HepG2 (cell line): ENCODE data around the gene SLC4A9. TPM values are rescaled to one million over a fixed set of nuclear protein-coding genes. Genes with fewer than 3 reads are reported as not detected.

Experiments
- NFIB ChIP-seq: sonication (generic); formaldehyde crosslinking; IDR thresholded peaks from 2 replicates; pipeline ENCODE4 v1.9.0; 2021; ENCODE audit warnings: missing genetic modification reagents, mild to moderate bottlenecking, borderline replicate concordance
- NFKB2 ChIP-seq: sonication (generic); formaldehyde crosslinking; IDR thresholded peaks from 2 replicates; pipeline ENCODE4 v1.4.0; 2020; ENCODE audit warnings: missing genetic modification reagents, borderline replicate concordance
- NR1H2 ChIP-seq: sonication (generic); formaldehyde crosslinking; IDR thresholded peaks from 2 replicates; pipeline ENCODE4 v1.8.1; 2022; ENCODE audit warnings: low read depth, missing genetic modification reagents, borderline replicate concordance
- TFAP4 ChIP-seq: sonication (generic); IDR thresholded peaks from 2 replicates; pipeline ENCODE4 v1.6.1; 2016; ENCODE audit warnings: low read depth, borderline replicate concordance
- THAP11 ChIP-seq: IDR thresholded peaks from 2 replicates; pipeline ENCODE4 v1.6.1; 2016; ENCODE audit warnings: missing biosample characterization, missing genetic modification reagents
- ZNF138 ChIP-seq: sonication (generic); formaldehyde crosslinking; IDR thresholded peaks from 2 replicates; pipeline ENCODE4 v1.5.0; 2020; ENCODE audit warnings: mild to moderate bottlenecking, low read depth, missing genetic modification reagents
- ZNF225 ChIP-seq: sonication (generic); formaldehyde crosslinking; IDR thresholded peaks from 2 replicates; pipeline ENCODE4 v1.4.0; 2020; ENCODE audit warnings: mild to moderate bottlenecking, missing genetic modification reagents
- ZNF274 ChIP-seq: sonication (generic); formaldehyde crosslinking; IDR thresholded peaks from 2 replicates; pipeline ENCODE4 v1.5.1; 2020; ENCODE audit warnings: mild to moderate bottlenecking, missing genetic modification reagents
- ZNF335 ChIP-seq: sonication (generic); formaldehyde crosslinking; IDR thresholded peaks from 2 replicates; pipeline ENCODE4 v1.4.0; 2020; ENCODE audit warnings: missing genetic modification reagents
- ZNF354B ChIP-seq: sonication (generic); formaldehyde crosslinking; IDR thresholded peaks from 2 replicates; pipeline ENCODE4 v1.8.0; 2022; ENCODE audit warnings: mild to moderate bottlenecking, missing genetic modification reagents
- ZNF83 ChIP-seq: sonication (generic); formaldehyde crosslinking; IDR thresholded peaks from 2 replicates; pipeline ENCODE4 v1.4.0; 2020; ENCODE audit warnings: missing genetic modification reagents, mild to moderate bottlenecking, borderline replicate concordance
- ZSCAN25 ChIP-seq: sonication (generic); formaldehyde crosslinking; IDR thresholded peaks from 2 replicates; pipeline ENCODE4 v1.8.0; 2022; ENCODE audit warnings: mild to moderate bottlenecking, missing genetic modification reagents
- polyA plus RNA-seq, 8 experiments: library from polyadenylated mRNA; depleted of rRNA in 3 of 8; stranded (reverse) in 7 of 8; unstranded in 1 of 8; fragments of >200 nt; fragmentation: Illumina TruSeq in 4 of 8; extraction: Trizol in 4 of 8; gene quantifications; 2 replicates each; pipeline versions ENCODE4 v1.2.1 to v1.2.3, GENCODE V29; 2011 to 2016; ENCODE audit warnings: low read depth in 4 of 8, missing spikeins in 1 of 8, mixed read lengths in 1 of 8; ENCODE audit not compliant: insufficient read depth in 1 of 8
- total RNA-seq, 5 experiments: library from RNA; depleted of rRNA; stranded (reverse); fragments of >200 nt; fragmentation: Illumina TruSeq; extraction: Trizol; gene quantifications; 2 replicates each; pipeline ENCODE4 v1.2.3, GENCODE V29; 2016; ENCODE audit warnings: low read depth in 1 of 5
- TF ChIP-seq, protein P1 (sequence below): sonication (generic); formaldehyde crosslinking; IDR thresholded peaks from 2 replicates; pipeline ENCODE4 v1.4.0; 2020; ENCODE audit warnings: mild to moderate bottlenecking, missing genetic modification reagents
- TF ChIP-seq, protein P2 (sequence below): IDR thresholded peaks from 2 replicates; pipeline ENCODE4 v1.6.1; 2016; ENCODE audit warnings: control low read depth
- TF ChIP-seq, protein P3 (sequence below): sonication (generic); formaldehyde crosslinking; IDR thresholded peaks from 2 replicates; pipeline ENCODE4 v1.4.0; 2020; ENCODE audit warnings: low read depth, missing genetic modification reagents

SLC4A9 gene
- total and polyA plus RNA-seq, 2 of the 13 experiments (the other 11 are each of a cell fraction or from before 2014, with no cell fraction given) = not detected

DNA sequence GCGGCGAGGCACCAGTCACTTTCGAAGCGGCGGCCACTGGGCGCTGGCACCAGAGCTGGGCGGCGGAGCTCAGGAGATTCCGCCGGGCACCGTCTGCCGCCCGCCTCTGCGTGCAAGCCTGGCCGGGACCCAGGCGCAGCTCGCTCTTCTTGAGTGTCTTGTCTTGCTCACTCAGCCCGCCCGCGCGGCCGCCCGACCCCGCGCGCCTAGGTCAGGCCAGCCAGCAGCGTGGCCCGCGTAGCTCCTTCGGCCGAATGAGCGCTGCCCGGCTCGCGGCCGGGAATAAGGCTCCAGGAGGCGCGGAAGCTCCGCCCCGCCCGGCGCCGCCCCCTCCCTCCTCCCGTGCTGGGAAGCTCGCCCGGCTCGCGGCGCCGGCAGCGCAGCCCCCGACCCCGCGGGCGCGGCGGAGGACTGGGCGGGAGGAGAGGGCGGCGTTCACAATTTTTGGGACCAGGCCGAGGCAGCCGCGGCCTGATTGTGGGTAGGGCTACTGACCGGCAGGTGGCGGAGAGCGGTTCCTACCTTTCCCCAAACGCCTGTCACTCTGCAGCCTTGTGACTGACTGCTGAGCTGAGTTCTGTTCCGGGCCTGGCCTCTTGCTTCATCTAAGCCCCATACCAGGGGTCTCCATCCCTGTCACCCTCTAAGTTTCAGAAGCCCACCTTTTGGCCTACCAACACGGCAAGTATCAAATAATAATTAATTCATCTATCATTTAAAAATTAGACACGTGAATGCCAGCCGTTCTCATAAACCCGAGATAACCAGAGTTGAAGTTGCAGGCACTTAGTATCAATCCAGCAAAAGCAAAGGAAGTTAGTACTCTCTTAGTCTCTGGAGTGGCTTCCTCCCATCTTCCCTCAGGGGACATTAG lies 13.4 kb upstream of the SLC4A9 start, which contains the start of gene HBEGF (continued):
- TF ChIP-seq, protein P1, sequence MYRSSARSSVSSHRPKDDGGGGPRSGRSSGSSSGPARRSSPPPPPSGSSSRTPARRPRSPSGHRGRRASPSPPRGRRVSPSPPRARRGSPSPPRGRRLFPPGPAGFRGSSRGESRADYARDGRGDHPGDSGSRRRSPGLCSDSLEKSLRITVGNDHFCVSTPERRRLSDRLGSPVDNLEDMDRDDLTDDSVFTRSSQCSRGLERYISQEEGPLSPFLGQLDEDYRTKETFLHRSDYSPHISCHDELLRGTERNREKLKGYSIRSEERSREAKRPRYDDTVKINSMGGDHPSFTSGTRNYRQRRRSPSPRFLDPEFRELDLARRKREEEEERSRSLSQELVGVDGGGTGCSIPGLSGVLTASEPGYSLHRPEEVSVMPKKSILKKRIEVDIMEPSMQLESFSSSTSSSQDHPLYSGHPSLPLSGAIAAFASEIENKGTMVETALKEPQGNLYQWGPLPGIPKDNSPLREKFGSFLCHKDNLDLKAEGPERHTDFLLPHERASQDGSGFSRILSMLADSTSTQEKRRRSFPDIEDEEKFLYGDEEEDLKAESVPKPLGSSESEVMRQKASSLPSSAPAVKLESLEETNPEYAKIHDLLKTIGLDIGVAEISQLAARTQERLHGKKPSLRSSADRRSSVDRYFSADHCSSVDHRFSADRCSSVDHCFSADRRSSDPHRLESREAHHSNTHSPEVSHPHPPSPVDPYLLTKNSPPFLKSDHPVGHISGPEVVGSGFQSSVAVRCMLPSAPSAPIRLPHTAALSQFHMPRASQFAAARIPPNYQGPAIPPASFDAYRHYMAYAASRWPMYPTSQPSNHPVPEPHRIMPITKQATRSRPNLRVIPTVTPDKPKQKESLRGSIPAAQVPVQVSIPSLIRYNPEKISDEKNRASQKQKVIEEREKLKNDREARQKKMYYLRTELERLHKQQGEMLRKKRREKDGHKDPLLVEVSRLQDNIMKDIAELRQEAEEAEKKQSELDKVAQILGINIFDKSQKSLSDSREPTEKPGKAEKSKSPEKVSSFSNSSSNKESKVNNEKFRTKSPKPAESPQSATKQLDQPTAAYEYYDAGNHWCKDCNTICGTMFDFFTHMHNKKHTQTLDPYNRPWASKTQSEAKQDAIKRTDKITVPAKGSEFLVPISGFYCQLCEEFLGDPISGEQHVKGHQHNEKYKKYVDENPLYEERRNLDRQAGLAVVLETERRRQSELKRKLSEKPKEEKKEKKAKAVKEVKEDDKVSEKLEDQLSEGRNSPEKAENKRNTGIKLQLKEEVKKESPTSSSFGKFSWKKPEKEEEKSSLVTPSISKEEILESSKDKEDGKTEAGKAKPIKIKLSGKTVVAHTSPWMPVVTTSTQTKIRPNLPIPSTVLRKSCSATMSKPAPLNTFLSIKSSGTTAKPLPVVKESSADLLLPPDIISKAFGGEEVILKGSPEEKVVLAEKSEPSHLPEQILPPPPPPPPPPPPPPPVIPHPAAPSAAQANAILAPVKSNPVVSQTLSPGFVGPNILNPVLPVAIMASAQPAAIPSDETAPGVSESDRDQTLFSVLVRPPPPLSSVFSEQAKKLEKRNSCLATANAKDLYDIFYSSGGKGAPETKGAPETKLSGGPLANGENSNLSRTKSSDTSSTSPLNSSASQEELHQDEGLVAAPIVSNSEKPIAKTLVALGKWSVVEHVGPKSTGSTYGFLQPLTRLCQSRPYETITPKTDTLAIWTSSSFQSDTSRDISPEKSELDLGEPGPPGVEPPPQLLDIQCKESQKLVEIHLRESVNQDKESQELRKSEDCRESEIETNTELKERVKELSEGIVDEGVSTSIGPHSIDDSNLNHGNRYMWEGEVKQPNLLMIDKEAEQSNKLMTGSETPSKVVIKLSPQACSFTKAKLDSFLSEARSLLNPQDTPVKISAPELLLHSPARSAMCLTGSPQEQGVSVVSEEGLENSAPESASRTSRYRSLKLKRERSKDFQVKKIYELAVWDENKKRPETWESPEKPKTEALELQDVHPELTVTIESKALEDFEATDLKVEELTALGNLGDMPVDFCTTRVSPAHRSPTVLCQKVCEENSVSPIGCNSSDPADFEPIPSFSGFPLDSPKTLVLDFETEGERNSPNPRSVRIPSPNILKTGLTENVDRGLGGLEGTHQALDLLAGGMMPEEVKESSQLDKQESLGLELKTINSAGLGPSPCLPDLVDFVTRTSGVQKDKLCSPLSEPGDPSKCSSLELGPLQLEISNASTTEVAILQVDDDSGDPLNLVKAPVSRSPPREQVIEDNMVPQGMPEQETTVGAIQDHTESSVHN = 0 out of 2 replicates have a peak, but pooled peaks have one; percentile 24
- TF ChIP-seq ZNF354B (CRISPR knock-in tag) (no peak), TFAP4 (no peak), ZNF138 (no peak), NFIB (CRISPR knock-in tag) (no peak), ZNF225 (CRISPR knock-in tag) (no peak), NFKB2 (CRISPR knock-in tag) (no peak), ZNF83 (CRISPR knock-in tag) (no peak), ZNF274 (CRISPR knock-in tag) (no peak), NR1H2 (CRISPR knock-in tag) (no peak), ZNF335 (CRISPR knock-in tag) (no peak), THAP11 (CRISPR knock-in tag) (no peak), ZSCAN25 (CRISPR knock-in tag) (no peak)
- TF ChIP-seq, protein P2, sequence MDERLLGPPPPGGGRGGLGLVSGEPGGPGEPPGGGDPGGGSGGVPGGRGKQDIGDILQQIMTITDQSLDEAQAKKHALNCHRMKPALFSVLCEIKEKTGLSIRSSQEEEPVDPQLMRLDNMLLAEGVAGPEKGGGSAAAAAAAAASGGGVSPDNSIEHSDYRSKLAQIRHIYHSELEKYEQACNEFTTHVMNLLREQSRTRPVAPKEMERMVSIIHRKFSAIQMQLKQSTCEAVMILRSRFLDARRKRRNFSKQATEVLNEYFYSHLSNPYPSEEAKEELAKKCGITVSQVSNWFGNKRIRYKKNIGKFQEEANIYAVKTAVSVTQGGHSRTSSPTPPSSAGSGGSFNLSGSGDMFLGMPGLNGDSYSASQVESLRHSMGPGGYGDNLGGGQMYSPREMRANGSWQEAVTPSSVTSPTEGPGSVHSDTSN (CRISPR knock-in tag) = peak; percentile 20; the same call in 1 of the 2 replicates
- TF ChIP-seq, protein P3, sequence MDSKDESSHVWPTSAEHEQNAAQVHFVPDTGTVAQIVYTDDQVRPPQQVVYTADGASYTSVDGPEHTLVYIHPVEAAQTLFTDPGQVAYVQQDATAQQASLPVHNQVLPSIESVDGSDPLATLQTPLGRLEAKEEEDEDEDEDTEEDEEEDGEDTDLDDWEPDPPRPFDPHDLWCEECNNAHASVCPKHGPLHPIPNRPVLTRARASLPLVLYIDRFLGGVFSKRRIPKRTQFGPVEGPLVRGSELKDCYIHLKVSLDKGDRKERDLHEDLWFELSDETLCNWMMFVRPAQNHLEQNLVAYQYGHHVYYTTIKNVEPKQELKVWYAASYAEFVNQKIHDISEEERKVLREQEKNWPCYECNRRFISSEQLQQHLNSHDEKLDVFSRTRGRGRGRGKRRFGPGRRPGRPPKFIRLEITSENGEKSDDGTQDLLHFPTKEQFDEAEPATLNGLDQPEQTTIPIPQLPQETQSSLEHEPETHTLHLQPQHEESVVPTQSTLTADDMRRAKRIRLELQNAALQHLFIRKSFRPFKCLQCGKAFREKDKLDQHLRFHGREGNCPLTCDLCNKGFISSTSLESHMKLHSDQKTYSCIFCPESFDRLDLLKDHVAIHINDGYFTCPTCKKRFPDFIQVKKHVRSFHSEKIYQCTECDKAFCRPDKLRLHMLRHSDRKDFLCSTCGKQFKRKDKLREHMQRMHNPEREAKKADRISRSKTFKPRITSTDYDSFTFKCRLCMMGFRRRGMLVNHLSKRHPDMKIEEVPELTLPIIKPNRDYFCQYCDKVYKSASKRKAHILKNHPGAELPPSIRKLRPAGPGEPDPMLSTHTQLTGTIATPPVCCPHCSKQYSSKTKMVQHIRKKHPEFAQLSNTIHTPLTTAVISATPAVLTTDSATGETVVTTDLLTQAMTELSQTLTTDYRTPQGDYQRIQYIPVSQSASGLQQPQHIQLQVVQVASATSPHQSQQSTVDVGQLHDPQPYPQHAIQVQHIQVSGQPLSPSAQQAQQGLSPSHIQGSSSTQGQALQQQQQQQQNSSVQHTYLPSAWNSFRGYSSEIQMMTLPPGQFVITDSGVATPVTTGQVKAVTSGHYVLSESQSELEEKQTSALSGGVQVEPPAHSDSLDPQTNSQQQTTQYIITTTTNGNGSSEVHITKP (CRISPR knock-in tag) = no peak
